ENCODE measurements around the gene GLYAT. TPM values are rescaled to one million over a fixed set of nuclear protein-coding genes. Genes with fewer than 3 reads are reported as not detected.

GLYAT gene
- total RNA-seq, 1 donor from 2014 or later: not detected

GRCh38 chr11:58774164-58774593 is 42.4 kb upstream of the GLYAT start:
- no peaks in the 10 kb centered on the region for H3K36me3 Mint-ChIP-seq (ENCODE audit: unreplicated experiment)
- TF ChIP-seq CTCF (IDR thresholded peaks at IDR 0.05): no peak
- no peak for DNase-seq (ENCODE audit: extremely low spot score, unreplicated experiment)
- no peak overlapping the region for H3K4me3 Mint-ChIP-seq (ENCODE audit: unreplicated experiment)
- H3K4me1 Mint-ChIP-seq (ENCODE audit: unreplicated experiment): peaks cover 11% of the 10 kb centered on the region
- H3K27me3 Mint-ChIP-seq (ENCODE audit: unreplicated experiment): peaks cover 18% of the 10 kb centered on the region
- H3K9me3 Mint-ChIP-seq (ENCODE audit: unreplicated experiment): peaks cover 3% of the 10 kb centered on the region
- no peak overlapping the region for H3K27ac Mint-ChIP-seq (ENCODE audit: unreplicated experiment)

GRCh38 chr11:58773337-58773736 is 41.6 kb upstream of the GLYAT start:
- Mint-ChIP-seq H3K27ac (ENCODE audit: unreplicated experiment) (no peak overlapping the region), H3K27me3 (ENCODE audit: unreplicated experiment) (peaks cover 14% of the 10 kb centered on the region), H3K4me3 (ENCODE audit: unreplicated experiment) (no peak overlapping the region), H3K36me3 (ENCODE audit: unreplicated experiment) (no peaks in the 10 kb centered on the region), H3K9me3 (ENCODE audit: unreplicated experiment) (peaks cover 3% of the 10 kb centered on the region), H3K4me1 (ENCODE audit: unreplicated experiment) (peaks cover 11% of the 10 kb centered on the region)
- DNase-seq (ENCODE audit: extremely low spot score, unreplicated experiment): no peak
- TF ChIP-seq CTCF (IDR thresholded peaks at IDR 0.05): no peak

GRCh38 chr11:58772329-58773285 is 40.9 kb upstream of the GLYAT start:
- H3K9me3 Mint-ChIP-seq (ENCODE audit: unreplicated experiment): peaks cover 3% of the 10 kb centered on the region
- no peak overlapping the region for H3K4me3 Mint-ChIP-seq (ENCODE audit: unreplicated experiment)
- H3K27ac Mint-ChIP-seq (ENCODE audit: unreplicated experiment): no peak overlapping the region
- no peak for TF ChIP-seq CTCF (IDR thresholded peaks at IDR 0.05)
- peaks cover 12% of the 10 kb centered on the region for H3K27me3 Mint-ChIP-seq (ENCODE audit: unreplicated experiment)
- H3K4me1 Mint-ChIP-seq (ENCODE audit: unreplicated experiment): peaks cover 11% of the 10 kb centered on the region
- H3K36me3 Mint-ChIP-seq (ENCODE audit: unreplicated experiment): no peaks in the 10 kb centered on the region
- no peak for DNase-seq (ENCODE audit: extremely low spot score, unreplicated experiment)

- Mint-ChIP-seq H3K4me1 (ENCODE audit: unreplicated experiment) (peaks cover 11% of the 10 kb centered on the region), H3K27me3 (ENCODE audit: unreplicated experiment) (peaks cover 6% of the 10 kb centered on the region), H3K9me3 (ENCODE audit: unreplicated experiment) (peaks cover 3% of the 10 kb centered on the region), H3K4me3 (ENCODE audit: unreplicated experiment) (no peak overlapping the region), H3K27ac (ENCODE audit: unreplicated experiment) (no peak overlapping the region), H3K36me3 (ENCODE audit: unreplicated experiment) (no peaks in the 10 kb centered on the region)
- TF ChIP-seq CTCF (IDR thresholded peaks at IDR 0.05): no peak
- no peak for DNase-seq (ENCODE audit: extremely low spot score, unreplicated experiment)
Measured at GRCh38 chr11:58771458-58771855, 39.7 kb upstream of the GLYAT start.
